ENCODE results near the gene GSG1L2.

DNA sequence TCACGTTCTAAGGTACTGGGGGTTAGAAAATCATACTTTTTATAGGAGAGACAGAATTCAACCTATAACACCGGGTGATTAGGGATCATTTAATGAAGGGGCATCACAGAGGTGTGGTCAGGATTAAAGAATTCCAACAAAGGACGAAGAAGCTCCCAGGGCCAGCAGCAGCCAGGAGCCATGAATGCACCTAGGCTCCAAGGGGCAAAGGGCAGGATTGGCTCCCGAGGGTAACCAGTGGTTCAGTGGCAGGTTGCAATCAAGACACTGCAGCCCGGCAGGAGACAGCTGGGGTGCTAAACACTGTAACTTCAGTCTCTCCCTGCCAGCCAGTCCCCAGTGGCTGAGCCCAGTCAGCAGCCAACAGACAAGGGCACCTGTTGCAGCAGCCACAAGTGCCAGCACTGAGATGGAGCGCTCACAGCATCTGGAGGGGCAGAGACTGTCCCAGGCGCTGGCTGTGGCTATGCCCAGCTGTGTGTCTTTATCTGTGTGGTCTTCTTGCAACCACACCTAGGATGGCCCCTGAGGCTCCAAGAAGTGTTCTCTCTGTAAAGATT lies 54.4 kb downstream of the GSG1L2 start:
- TF ChIP-seq, protein P1, sequence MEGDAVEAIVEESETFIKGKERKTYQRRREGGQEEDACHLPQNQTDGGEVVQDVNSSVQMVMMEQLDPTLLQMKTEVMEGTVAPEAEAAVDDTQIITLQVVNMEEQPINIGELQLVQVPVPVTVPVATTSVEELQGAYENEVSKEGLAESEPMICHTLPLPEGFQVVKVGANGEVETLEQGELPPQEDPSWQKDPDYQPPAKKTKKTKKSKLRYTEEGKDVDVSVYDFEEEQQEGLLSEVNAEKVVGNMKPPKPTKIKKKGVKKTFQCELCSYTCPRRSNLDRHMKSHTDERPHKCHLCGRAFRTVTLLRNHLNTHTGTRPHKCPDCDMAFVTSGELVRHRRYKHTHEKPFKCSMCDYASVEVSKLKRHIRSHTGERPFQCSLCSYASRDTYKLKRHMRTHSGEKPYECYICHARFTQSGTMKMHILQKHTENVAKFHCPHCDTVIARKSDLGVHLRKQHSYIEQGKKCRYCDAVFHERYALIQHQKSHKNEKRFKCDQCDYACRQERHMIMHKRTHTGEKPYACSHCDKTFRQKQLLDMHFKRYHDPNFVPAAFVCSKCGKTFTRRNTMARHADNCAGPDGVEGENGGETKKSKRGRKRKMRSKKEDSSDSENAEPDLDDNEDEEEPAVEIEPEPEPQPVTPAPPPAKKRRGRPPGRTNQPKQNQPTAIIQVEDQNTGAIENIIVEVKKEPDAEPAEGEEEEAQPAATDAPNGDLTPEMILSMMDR (IDR thresholded peaks at IDR 0.05; ENCODE audit: insufficient read depth, low read depth, low read length): no peak
- no peak for TF ChIP-seq EZH2 (IDR thresholded peaks at IDR 0.05; ENCODE audit: insufficient read depth, low read length)
